Measurements from ENCODE around the gene CSK.
A peak's percentile ranks its signal among the peaks of the same experiment; 100 is the strongest.

Gene CSK

DNA sequence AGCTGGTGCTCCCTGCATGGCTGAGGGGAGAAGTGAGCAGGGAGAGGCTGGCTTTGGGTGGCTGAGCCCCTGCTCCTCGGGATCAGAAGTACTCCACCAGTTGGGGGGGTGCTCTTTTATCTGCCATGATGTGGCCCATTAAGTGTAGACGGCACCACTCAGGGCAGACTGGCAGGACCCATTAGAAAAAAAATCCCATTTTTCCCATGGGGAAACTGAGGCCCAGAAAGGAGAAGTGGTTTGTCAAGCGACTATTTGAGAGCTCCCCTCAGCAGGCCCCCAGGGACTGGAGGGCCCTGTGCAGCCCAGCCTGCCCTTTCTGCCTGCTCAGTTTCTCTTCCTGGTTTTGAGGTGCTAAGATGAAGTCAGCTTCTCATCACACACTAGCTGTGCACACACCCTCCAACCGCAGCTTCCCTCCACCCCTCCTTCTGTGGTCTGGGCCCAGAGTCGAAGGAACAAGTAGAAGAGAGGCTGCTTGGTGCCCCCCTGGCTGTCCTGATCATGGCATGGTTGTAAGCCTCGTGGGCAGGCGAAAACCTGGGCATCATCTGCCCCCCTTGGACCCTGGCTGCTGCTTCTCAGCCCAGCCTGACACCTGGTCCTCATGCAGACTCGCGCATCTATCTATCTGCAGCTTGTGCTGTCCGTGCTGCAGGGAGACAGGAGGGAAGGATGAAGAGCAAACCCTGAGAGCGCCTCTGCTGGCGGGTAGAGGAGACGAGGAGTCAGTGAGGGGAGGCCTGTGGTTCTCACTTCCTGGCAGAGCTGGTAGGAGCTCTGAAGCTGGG, 5.6 kb downstream of the CSK start:
- TF ChIP-seq YY1 (IDR thresholded peaks at IDR 0.05; ENCODE audit: low read depth) (no peak), RAD21 (IDR thresholded peaks at IDR 0.05; ENCODE audit: low read depth) (peak; percentile 17; the same call in 1 of the 2 replicates), CREB1 (IDR thresholded peaks at IDR 0.05; ENCODE audit: low read depth) (no peak)
- TF ChIP-seq, protein P1, sequence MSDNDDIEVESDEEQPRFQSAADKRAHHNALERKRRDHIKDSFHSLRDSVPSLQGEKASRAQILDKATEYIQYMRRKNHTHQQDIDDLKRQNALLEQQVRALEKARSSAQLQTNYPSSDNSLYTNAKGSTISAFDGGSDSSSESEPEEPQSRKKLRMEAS (IDR thresholded peaks at IDR 0.05) = peak; percentile 26; the same call in 1 of the 2 replicates
- TF ChIP-seq, protein P2, sequence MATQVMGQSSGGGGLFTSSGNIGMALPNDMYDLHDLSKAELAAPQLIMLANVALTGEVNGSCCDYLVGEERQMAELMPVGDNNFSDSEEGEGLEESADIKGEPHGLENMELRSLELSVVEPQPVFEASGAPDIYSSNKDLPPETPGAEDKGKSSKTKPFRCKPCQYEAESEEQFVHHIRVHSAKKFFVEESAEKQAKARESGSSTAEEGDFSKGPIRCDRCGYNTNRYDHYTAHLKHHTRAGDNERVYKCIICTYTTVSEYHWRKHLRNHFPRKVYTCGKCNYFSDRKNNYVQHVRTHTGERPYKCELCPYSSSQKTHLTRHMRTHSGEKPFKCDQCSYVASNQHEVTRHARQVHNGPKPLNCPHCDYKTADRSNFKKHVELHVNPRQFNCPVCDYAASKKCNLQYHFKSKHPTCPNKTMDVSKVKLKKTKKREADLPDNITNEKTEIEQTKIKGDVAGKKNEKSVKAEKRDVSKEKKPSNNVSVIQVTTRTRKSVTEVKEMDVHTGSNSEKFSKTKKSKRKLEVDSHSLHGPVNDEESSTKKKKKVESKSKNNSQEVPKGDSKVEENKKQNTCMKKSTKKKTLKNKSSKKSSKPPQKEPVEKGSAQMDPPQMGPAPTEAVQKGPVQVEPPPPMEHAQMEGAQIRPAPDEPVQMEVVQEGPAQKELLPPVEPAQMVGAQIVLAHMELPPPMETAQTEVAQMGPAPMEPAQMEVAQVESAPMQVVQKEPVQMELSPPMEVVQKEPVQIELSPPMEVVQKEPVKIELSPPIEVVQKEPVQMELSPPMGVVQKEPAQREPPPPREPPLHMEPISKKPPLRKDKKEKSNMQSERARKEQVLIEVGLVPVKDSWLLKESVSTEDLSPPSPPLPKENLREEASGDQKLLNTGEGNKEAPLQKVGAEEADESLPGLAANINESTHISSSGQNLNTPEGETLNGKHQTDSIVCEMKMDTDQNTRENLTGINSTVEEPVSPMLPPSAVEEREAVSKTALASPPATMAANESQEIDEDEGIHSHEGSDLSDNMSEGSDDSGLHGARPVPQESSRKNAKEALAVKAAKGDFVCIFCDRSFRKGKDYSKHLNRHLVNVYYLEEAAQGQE (IDR thresholded peaks at IDR 0.05; ENCODE audit: low read depth) = no peak

DNA sequence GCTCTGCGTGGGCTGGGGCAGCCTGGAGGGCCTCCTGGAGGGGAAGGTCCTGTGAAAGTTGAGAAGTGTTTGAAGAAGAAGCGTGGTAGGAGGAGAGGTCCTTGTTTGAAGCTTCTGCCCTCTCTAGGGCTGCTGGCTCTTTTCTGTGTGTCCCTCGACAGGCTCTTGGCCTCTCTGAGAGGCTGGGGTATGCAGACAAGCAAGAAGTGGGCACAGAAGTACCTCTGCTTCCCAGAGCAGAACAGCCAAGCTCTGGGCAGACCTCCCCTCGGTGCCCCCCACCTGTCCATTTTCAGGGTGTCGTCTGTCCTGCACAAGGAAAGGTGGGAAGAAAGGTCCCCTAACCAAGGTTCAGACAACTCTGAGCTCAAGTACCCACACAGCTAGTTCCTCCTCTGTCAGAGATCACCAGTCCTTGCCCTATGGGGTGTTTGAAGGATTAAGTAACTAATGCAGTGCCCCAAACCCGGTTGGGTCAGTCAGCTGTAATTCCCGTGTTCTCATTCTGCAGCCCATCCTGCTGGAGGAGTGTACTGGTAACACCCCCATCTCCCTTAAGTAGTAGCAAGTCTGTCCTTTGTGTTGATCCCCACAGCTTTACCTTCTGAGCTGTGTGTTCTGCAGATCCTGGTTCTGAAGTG, 6.3 kb downstream of the CSK start:
- TF ChIP-seq CEBPB (IDR thresholded peaks at IDR 0.05) (no peak), TCF12 (IDR thresholded peaks at IDR 0.05; ENCODE audit: low read depth) (no peak), ZBTB7A (IDR thresholded peaks at IDR 0.05; ENCODE audit: low read depth) (no peak)

DNA sequence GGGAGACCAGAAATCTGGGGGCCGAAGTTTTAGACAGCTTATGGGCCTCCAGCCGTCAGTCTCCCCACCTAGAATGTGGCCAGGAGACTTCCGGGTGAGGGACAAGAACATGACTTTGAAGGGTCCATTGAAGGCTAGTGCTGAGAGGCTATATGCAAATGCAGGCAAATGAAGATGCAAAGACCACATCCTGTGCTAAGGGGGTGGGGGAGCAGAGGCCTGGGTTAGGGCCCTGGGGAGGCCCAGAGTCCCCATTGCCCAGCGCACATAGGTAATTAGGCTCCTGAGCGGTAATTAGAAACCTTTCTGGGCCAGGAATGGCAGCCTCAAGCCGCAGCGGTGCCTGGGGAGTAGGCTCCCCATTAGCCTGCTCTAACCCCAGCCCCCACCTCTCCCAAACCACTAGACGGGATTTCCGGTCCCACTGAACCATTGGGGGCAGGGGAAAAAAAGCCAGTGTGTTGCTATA, 6.8 kb downstream of the CSK start:
- TF ChIP-seq RAD21 (IDR thresholded peaks at IDR 0.05; ENCODE audit: low read depth) = no peak

DNA sequence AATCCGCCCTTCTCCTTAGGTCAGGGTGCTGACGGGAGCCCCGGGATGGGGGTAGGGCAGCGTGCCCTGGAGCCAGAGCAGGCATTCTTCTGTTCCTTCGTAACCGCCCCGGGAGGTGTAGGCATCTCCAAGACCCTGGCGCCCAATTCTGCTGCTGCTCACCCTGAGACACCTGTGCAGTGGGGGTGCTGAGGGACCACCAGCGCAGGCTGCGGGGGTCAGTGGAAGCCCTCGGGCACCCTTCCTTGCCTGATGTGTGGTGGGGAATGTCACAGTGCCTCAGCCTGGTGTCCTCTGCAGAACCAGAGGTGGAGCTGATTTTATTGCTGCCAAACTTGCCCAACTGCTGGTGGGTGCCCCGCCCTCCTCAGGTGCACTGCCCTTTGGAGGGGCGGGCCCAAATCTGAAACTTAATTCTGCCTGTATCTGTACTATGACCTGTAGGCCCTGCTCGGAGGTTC, 7.3 kb downstream of the CSK start:
- TF ChIP-seq YY1 (IDR thresholded peaks at IDR 0.05; ENCODE audit: low read depth) (no peak), CEBPB (IDR thresholded peaks at IDR 0.05) (peak; percentile 62; the same call in 1 of the 2 replicates), ZBTB7A (IDR thresholded peaks at IDR 0.05; ENCODE audit: low read depth) (0 out of 2 replicates have a peak, but pooled peaks have one; percentile 46), TCF12 (IDR thresholded peaks at IDR 0.05; ENCODE audit: low read depth) (peak; percentile 42), EGR1 (IDR thresholded peaks at IDR 0.05) (no peak)

DNA sequence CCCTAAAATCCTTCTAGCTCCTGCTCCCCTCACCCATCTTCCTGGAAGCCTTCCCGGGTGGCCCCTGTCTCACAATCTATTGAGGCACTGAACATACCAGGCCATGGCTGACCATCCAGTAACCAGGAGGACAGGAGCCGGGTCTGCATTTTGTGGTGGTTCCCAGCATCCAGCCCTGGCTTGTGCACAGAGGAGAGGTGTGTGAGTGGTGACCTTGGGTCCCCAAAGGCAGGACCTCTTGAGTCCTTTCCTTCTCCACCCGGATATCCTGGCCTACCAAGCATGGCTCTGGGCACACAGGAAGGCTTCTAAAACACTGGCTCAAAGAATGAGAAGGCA, 7.8 kb downstream of the CSK start:
- TF ChIP-seq, protein P2 (IDR thresholded peaks at IDR 0.05; ENCODE audit: low read depth) = no peak
- TF ChIP-seq RAD21 (IDR thresholded peaks at IDR 0.05; ENCODE audit: low read depth) (no peak), NFIC (IDR thresholded peaks at IDR 0.05) (no peak), EP300 (IDR thresholded peaks at IDR 0.05; ENCODE audit: borderline replicate concordance) (no peak), TCF12 (IDR thresholded peaks at IDR 0.05; ENCODE audit: low read depth) (no peak), YY1 (IDR thresholded peaks at IDR 0.05; ENCODE audit: low read depth) (no peak), TAF1 (IDR thresholded peaks at IDR 0.05; ENCODE audit: low read depth) (no peak), ZBTB7A (IDR thresholded peaks at IDR 0.05; ENCODE audit: low read depth) (no peak), CREB1 (IDR thresholded peaks at IDR 0.05; ENCODE audit: low read depth) (no peak), EGR1 (IDR thresholded peaks at IDR 0.05) (no peak), TEAD4 (IDR thresholded peaks at IDR 0.05) (no peak)

DNA sequence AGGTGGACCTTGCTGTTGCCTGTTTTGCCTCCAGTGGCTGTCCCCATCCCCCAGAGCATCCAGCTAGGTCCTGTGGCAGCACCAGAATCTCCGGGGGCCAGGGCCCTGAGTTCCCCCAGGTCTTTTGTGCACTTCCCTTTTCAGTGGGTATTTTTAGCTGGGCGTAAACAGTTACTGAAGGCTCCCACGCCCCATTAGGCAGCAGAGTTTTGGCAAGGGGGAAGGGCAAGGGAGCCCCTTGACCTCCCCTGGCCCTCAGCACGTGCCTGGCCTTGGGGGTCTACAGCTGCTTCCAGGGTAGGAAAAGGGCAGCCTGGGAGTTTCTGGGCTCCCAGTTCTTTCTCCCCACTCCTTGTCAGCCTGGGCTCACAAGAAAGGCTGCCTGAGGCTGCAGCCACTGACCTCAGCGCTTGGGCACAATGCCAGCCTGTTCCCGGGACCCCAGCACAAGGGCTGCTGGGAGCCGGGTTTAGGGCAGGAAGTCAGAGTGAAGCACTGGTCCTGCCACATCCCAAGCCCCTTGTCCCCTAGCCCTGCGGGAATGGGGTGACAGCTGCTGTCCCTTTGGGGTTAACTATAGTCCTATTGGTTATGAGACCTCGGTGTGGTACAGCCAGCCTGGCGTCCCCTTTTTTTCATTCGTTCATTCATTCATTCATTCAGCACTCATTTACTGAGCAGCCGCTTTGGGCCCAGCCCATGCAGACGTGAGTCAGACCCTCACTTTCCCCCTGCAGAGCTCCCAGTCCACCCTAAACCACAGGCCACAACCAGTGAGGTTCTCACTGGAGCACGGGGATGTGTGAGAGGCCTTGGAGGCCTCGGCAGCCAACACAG, 8.4 kb downstream of the CSK start:
- no peak for TF ChIP-seq CREB1 (IDR thresholded peaks at IDR 0.05; ENCODE audit: low read depth)
- peak; percentile 40; the same call in 1 of the 2 replicates for TF ChIP-seq NFIC (IDR thresholded peaks at IDR 0.05)

DNA sequence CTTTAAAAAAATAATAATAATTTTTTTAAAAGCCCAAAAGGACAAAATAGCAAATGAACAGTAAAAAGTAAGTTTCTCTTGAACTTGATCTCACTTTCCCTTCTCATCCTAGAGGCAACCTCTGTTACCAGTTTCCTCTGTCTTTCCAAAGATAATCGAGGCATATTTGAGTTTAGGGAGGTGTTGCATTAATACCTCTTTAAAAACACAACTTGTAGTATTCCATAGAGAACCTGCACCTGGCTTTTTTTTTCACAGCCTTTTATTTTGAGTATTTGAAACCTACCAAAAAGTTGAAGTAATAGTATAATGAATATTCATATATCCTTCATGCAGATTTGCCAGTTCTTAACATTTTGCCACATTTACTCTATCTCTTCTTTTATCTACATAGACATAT, 9.1 kb downstream of the CSK start:
- TF ChIP-seq RAD21 (IDR thresholded peaks at IDR 0.05; ENCODE audit: low read depth) (no peak), EGR1 (IDR thresholded peaks at IDR 0.05) (no peak), NFIC (IDR thresholded peaks at IDR 0.05) (no peak), TEAD4 (IDR thresholded peaks at IDR 0.05) (no peak), FOXM1 (IDR thresholded peaks at IDR 0.05; ENCODE audit: borderline replicate concordance, low read depth) (no peak), CREB1 (IDR thresholded peaks at IDR 0.05; ENCODE audit: low read depth) (no peak), CEBPB (IDR thresholded peaks at IDR 0.05) (no peak), TCF12 (IDR thresholded peaks at IDR 0.05; ENCODE audit: low read depth) (no peak), EP300 (IDR thresholded peaks at IDR 0.05; ENCODE audit: borderline replicate concordance) (no peak)
- TF ChIP-seq, protein P1 (IDR thresholded peaks at IDR 0.05) = no peak
- TF ChIP-seq, protein P2 (IDR thresholded peaks at IDR 0.05; ENCODE audit: low read depth) = no peak
- TF ChIP-seq, protein P3, sequence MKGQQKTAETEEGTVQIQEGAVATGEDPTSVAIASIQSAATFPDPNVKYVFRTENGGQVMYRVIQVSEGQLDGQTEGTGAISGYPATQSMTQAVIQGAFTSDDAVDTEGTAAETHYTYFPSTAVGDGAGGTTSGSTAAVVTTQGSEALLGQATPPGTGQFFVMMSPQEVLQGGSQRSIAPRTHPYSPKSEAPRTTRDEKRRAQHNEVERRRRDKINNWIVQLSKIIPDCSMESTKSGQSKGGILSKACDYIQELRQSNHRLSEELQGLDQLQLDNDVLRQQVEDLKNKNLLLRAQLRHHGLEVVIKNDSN (IDR thresholded peaks at IDR 0.05) = no peak
